Embryonic facial prominence (tissue), 1 donor: ENCODE results near the gene MTHFD2.
A peak's percentile ranks its signal among the peaks of the same experiment; 100 is the strongest.
"Not testable (repeated sequence)": the region's sequence is repeated elsewhere in the genome, so short reads cannot be mapped to it uniquely, and the experiment has no call there.

Source experiments
- DNase-seq: peaks from one replicate; pipeline ENCODE4 v3.0.0-alpha.2; 2016; ENCODE audit errors: extremely low spot score

The MTHFD2 gene

GRCh38 chr2:74197049-74197448 lies 1.4 kb upstream of the MTHFD2 start:
- no peak for DNase-seq

- DNase-seq = no peak
These were observed 373 bp upstream of the MTHFD2 start for GRCh38 chr2:74198023-74198460.

- DNase-seq = peak; percentile 54
These were observed 873 bp downstream of the MTHFD2 start for GRCh38 chr2:74199275-74199701.

GRCh38 chr2:74199871-74200305 lies 1.5 kb downstream of the MTHFD2 start:
- no peak for DNase-seq

GRCh38 chr2:74201196-74201595 lies 2.8 kb downstream of the MTHFD2 start:
- DNase-seq = no peak

- DNase-seq = no peak
These were observed 3.2 kb downstream of the MTHFD2 start for GRCh38 chr2:74201596-74201995.

GRCh38 chr2:74204436-74204835 lies 6.0 kb downstream of the MTHFD2 start:
- no peak for DNase-seq

GRCh38 chr2:74205113-74205512 lies 6.7 kb downstream of the MTHFD2 start:
- DNase-seq = no peak

GRCh38 chr2:74205596-74205995 lies 7.2 kb downstream of the MTHFD2 start:
- DNase-seq = no peak

GRCh38 chr2:74206180-74206688 lies 7.8 kb downstream of the MTHFD2 start:
- no peak for DNase-seq

GRCh38 chr2:74212702-74213410 lies 14.4 kb downstream of the MTHFD2 start:
- no peak for DNase-seq

- not testable (repeated sequence) for DNase-seq
These were observed 17.4 kb downstream of the MTHFD2 start for GRCh38 chr2:74215771-74216170.

- no peak for DNase-seq
These were observed 18.2 kb downstream of the MTHFD2 start for GRCh38 chr2:74216642-74217041.

- DNase-seq = no peak
These were observed 21.6 kb downstream of the MTHFD2 start for GRCh38 chr2:74219846-74220486.

- no peak for DNase-seq
These were observed 22.7 kb downstream of the MTHFD2 start for GRCh38 chr2:74221091-74221490.

- DNase-seq = no peak
These were observed 23.3 kb downstream of the MTHFD2 start for GRCh38 chr2:74221604-74222299.

GRCh38 chr2:74222300-74222650 lies 23.9 kb downstream of the MTHFD2 start:
- no peak for DNase-seq

GRCh38 chr2:74223941-74224770 lies 25.7 kb downstream of the MTHFD2 start:
- DNase-seq = no peak

GRCh38 chr2:74225698-74226459 lies 27.5 kb downstream of the MTHFD2 start:
- no peak for DNase-seq

- no peak for DNase-seq
These were observed 28.3 kb downstream of the MTHFD2 start for GRCh38 chr2:74226648-74227213.

GRCh38 chr2:74227646-74228045 lies 29.2 kb downstream of the MTHFD2 start:
- DNase-seq = no peak
